Measurements from ENCODE around the gene ARHGEF33. TPM values are rescaled to one million over a fixed set of nuclear protein-coding genes. Genes with fewer than 3 reads are reported as not detected.

The ARHGEF33 gene
- total and polyA plus RNA-seq, 2 of the 8 experiments (the other 6 are each of a cell fraction or from before 2014, with no cell fraction given): 0.09 to 0.95 TPM

- no peak overlapping the region for H2AK5ac ChIP-seq (ENCODE audit: low read depth, low read length)
- no peak overlapping the region for H4K8ac ChIP-seq (ENCODE audit: extremely low read depth, insufficient read depth, low read length)
- POLR2A ChIA-PET (ENCODE audit: partially characterized antibody): interaction anchor here (1.1 kb wide), 1 partner anchor 264 kb away, joined by 4 read pairs; the partner anchor contains the start of gene SRSF7
- no peaks in the 10 kb centered on the region for H3K27me3 ChIP-seq (replicated peaks in 1 of 4; ENCODE audit: control insufficient read depth in 3 of 4, extremely low read depth in 1 of 4, insufficient read depth in 3 of 4, low read length in 3 of 4)
- CTCF ChIA-PET (ENCODE audit: partially characterized antibody): interaction anchor here (1.0 kb wide), 1 partner anchor 23 kb away, joined by 3 read pairs; no protein-coding TSS in a partner anchor
- no peak overlapping the region for H2AFZ ChIP-seq (ENCODE audit: low read length)
- no peak overlapping the region for H3K18ac ChIP-seq (ENCODE audit: extremely low read depth, low read length)
- H3K9ac ChIP-seq (replicated peaks in 1 of 4; ENCODE audit: extremely low read depth in 1 of 4, low read depth in 3 of 4, low read length in 3 of 4): no peak overlapping the region
- FAIRE-seq (peak; percentile 19), DNase-seq (ENCODE audit: low read depth in 1 of 2, low spot score in 2 of 2) (no peak)
- no peak overlapping the region for H3K4me3 ChIP-seq (ENCODE audit: extremely low read depth in 1 of 4, insufficient read depth in 2 of 4, low read depth in 3 of 4, low read length in 4 of 4)
- no peaks in the 10 kb centered on the region for H3K79me2 ChIP-seq (ENCODE audit: control insufficient read depth in 1 of 2, insufficient read depth in 2 of 2, low read length in 2 of 2)
- H3K79me1 ChIP-seq (ENCODE audit: low read depth, low read length): no peaks in the 10 kb centered on the region
- no peak overlapping the region for H3K56ac ChIP-seq (replicated peaks; ENCODE audit: insufficient read length, low read depth, low read length)
- no peak overlapping the region for H3K4me2 ChIP-seq (ENCODE audit: insufficient read depth in 1 of 2, low read depth in 2 of 2, low read length in 2 of 2)
- no peak overlapping the region for H2BK15ac ChIP-seq (ENCODE audit: low read length)
- peaks cover 0 to 18% (median 3%) of the 10 kb centered on the region in 4 experiments; a peak in 3 of 8 replicates for H3K36me3 ChIP-seq (ENCODE audit: control insufficient read depth in 2 of 4, insufficient read depth in 4 of 4, low read length in 3 of 4)
- no peaks in the 10 kb centered on the region for H3K23me2 ChIP-seq (ENCODE audit: low read depth, low read length)
- H3K9me3 ChIP-seq (ENCODE audit: insufficient read depth in 2 of 2, low read depth in 1 of 2, low read length in 1 of 2): no peaks in the 10 kb centered on the region
- no peak overlapping the region for H3K14ac ChIP-seq (ENCODE audit: insufficient read length)
- H4K5ac ChIP-seq (ENCODE audit: insufficient read length, low read depth, low read length): no peak overlapping the region
- H4K91ac ChIP-seq (replicated peaks; ENCODE audit: insufficient read length, low read length): no peak overlapping the region
- H3K23ac ChIP-seq (ENCODE audit: insufficient read length): no peak overlapping the region
- 80% methylated on average over 1 of the region's 1 CpG; no CpG with 5 or more reads in 1 of the 2 experiments for WGBS, 2 experiments (ENCODE audit: extremely low coverage in 1 of 2, insufficient coverage in 1 of 2, insufficient read length in 1 of 2, insufficient replicate concordance in 2 of 2, low coverage in 1 of 2, low lambda C conversion rate in 2 of 2, missing lambda C conversion rate in 1 of 2)
- H2BK5ac ChIP-seq (ENCODE audit: low read depth, low read length): no peak overlapping the region
- no peak overlapping the region for H2BK120ac ChIP-seq (replicated peaks; ENCODE audit: low read depth, low read length)
- no peak overlapping the region for H2BK20ac ChIP-seq (ENCODE audit: low read length)
- no peaks in the 10 kb centered on the region for H4K20me1 ChIP-seq (replicated peaks in 1 of 2; ENCODE audit: control insufficient read depth in 1 of 2, insufficient read depth in 2 of 2, low read length in 2 of 2)
- peaks cover 0 to 4% (median under 1%) of the 10 kb centered on the region in 4 experiments; a peak in 2 of 7 replicates for H3K4me1 ChIP-seq (replicated peaks in 1 of 4; ENCODE audit: control insufficient read depth in 3 of 4, insufficient read depth in 4 of 4, low read length in 3 of 4)
- no peak overlapping the region for H2BK12ac ChIP-seq (ENCODE audit: low read depth, low read length)
- no peak overlapping the region for H3K4ac ChIP-seq (replicated peaks; ENCODE audit: insufficient read length, low read depth, low read length)
- H3K27ac ChIP-seq (ENCODE audit: low read depth, low read length): no peak overlapping the region
- TF ChIP-seq MAX (IDR thresholded peaks at IDR 0.05) (no peak), CHD1 (IDR thresholded peaks at IDR 0.05; ENCODE audit: low read depth, low read length) (no peak), EZH2 (IDR thresholded peaks at IDR 0.05; ENCODE audit: low read depth, low read length, severe bottlenecking) (no peak), SIN3A (conservative IDR thresholded peaks at IDR 0.05 in 1 of 2, IDR thresholded peaks at IDR 0.05 in 1 of 2; ENCODE audit: low read depth in 1 of 2, low read length in 2 of 2) (no peak), SRF (IDR thresholded peaks at IDR 0.05; ENCODE audit: low read depth, low read length) (no peak), POU5F1 (IDR thresholded peaks at IDR 0.05; ENCODE audit: low read depth, low read length) (no peak), CTCF (IDR thresholded peaks at IDR 0.05; ENCODE audit: control extremely low read depth in 1 of 3, insufficient read depth in 1 of 3, low read depth in 1 of 3, low read length in 3 of 3) (no peak), POLR2A (IDR thresholded peaks at IDR 0.05; ENCODE audit: control extremely low read depth in 1 of 2, low read depth in 2 of 2, low read length in 2 of 2) (no peak), SAP30 (IDR thresholded peaks at IDR 0.05; ENCODE audit: insufficient read depth, insufficient replicate concordance, low read length) (no peak), TAF1 (IDR thresholded peaks at IDR 0.05; ENCODE audit: low read depth, low read length) (no peak), SP2 (IDR thresholded peaks at IDR 0.05; ENCODE audit: low read length) (no peak), YY1 (IDR thresholded peaks at IDR 0.05; ENCODE audit: low read depth, low read length) (no peak)
Observed at GRCh38 chr2:39015424-39015823, 125.7 kb downstream of the ARHGEF33 start.
